ENCODE results near the gene JARID2. TPM values are rescaled to one million over a fixed set of nuclear protein-coding genes. Genes with fewer than 3 reads are reported as not detected.
A peak's percentile ranks its signal among the peaks of the same experiment; 100 is the strongest.

The JARID2 gene
- total and polyA plus RNA-seq, 11 donors: 3.5 to 12.2 (median 7.5) TPM

DNA sequence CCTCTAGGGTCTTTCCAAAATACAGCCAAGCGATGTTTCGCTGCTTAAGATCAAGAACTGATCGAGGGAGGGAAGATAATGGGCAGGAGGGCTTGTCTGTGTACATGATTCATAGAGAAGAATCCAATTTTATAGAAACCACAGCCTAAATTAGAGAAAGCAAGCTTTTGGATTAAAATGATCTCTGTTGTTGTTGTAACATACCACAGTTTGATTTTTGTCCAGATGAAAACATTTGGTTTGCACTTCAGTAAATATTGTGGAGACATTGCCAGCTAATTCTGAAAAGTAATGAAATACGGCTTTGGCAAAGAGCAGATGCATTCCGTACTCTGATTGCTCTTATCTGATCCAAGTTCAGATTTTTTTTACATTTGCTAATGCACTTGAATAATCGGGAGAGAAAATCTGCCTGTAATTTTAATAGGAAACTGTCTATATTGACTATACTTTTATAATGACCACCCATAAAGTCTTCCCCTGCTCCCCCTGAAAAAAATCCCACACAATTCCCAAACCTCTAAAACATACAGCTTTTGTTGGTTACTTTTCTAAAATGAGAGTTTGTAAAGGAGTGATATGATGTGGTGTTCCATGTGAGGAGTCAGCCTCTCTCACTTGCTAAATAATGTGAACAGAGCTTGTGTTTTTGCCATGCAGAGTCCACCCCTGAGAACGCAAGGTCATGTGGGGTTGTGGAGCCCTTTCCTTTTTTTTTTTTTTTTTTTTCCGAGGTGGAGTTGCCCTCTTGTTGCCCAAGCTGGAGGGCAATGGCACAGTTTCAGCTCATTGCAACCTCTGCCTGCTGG, 217.1 kb downstream of the JARID2 start:
- intact Hi-C loops (cut with DNase I): no loop called here
- ATAC-seq (no peak), DNase-seq (no peak)
- no peaks in the 10 kb centered on the region for H3K27me3 ChIP-seq
- no peaks in the 10 kb centered on the region for H3K36me3 ChIP-seq
- H3K4me1 ChIP-seq: peaks cover 0 to 43% (median 24%) of the 10 kb centered on the region in 12 donors
- no peak overlapping the region for H3K27ac ChIP-seq
- H3K4me3 ChIP-seq: no peak overlapping the region
- no peak for TF ChIP-seq POLR2A (IDR thresholded peaks at IDR 0.05)
- TF ChIP-seq, protein P1, sequence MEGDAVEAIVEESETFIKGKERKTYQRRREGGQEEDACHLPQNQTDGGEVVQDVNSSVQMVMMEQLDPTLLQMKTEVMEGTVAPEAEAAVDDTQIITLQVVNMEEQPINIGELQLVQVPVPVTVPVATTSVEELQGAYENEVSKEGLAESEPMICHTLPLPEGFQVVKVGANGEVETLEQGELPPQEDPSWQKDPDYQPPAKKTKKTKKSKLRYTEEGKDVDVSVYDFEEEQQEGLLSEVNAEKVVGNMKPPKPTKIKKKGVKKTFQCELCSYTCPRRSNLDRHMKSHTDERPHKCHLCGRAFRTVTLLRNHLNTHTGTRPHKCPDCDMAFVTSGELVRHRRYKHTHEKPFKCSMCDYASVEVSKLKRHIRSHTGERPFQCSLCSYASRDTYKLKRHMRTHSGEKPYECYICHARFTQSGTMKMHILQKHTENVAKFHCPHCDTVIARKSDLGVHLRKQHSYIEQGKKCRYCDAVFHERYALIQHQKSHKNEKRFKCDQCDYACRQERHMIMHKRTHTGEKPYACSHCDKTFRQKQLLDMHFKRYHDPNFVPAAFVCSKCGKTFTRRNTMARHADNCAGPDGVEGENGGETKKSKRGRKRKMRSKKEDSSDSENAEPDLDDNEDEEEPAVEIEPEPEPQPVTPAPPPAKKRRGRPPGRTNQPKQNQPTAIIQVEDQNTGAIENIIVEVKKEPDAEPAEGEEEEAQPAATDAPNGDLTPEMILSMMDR (IDR thresholded peaks at IDR 0.05): no peak
- H3K9me3 ChIP-seq: no peaks in the 10 kb centered on the region
- 46 to 56% (median 52%) methylated on average over 8 of the region's 8 CpGs for WGBS, 4 donors

DNA sequence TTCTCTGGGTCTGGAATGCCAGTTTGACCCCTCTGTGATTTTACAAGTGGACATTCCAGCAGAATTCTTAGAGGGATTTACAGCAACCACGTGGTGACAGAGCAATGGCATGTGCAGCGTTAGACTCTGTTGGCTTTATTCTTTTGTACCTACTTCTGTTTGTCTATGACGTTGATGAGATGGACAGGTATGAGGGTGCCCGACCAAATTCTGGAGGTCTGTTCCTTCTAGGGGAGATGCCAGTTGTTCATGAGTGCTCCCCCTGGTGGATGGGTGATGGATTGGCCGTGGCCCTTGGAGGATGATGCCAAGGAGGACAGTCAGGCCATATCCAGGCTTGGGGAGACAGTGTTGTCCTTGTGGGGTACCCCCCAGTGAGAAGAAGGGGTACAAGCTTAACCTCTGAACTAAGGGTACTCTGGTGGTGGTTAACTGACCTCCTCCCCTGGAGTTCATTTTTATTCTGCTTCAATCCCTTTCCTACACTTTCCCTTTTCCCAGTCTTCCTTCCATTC, 218.4 kb downstream of the JARID2 start:
- no peak for TF ChIP-seq POLR2A (IDR thresholded peaks at IDR 0.05)
- TF ChIP-seq, protein P1 (IDR thresholded peaks at IDR 0.05): peak; percentile 32 to 65 (median 50)
- WGBS, 4 donors: 83 to 87% (median 85%) methylated on average over 5 of the region's 5 CpGs
- no peak overlapping the region for H3K27ac ChIP-seq
- ATAC-seq: peak in 3 of 4 donors; percentile 26 to 51 (median 49)
- H3K27me3 ChIP-seq: no peaks in the 10 kb centered on the region
- peak in 1 of 5 donors; percentile 34 for DNase-seq
- H3K36me3 ChIP-seq: peaks cover 0 to 9% (median 6%) of the 10 kb centered on the region in 9 donors
- no peak overlapping the region for H3K4me3 ChIP-seq
- peaks cover 0 to 30% (median 16%) of the 10 kb centered on the region in 12 donors for H3K4me1 ChIP-seq
- intact Hi-C loops (cut with DNase I): no loop called here
- H3K9me3 ChIP-seq: no peaks in the 10 kb centered on the region

DNA sequence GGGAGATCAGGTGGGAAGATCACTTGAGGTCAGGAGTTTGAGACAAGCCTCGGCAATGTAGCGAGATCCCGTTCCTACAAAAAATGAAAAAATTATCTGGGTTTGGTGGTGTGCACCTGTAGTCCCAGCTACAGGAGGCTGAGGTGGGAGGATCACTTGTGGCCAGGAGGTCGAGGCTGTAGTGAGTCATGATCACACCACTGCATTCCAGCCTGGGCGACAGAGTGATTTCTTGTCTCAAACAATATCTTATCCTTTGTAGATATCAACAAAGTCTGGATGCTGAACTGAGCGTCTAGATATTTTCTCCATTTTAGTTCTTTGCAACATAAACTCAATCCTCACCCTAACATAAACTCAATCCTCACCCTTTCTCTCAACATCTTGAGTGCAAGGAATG, 219.3 kb downstream of the JARID2 start:
- no peak for TF ChIP-seq POLR2A (IDR thresholded peaks at IDR 0.05)
- TF ChIP-seq, protein P1 (IDR thresholded peaks at IDR 0.05): no peak
- intact Hi-C loops (cut with DNase I): no loop called here
- H3K27ac ChIP-seq: no peak overlapping the region
- 80 to 95% (median 89%) methylated on average over 6 of the region's 6 CpGs for WGBS, 4 donors
- H3K4me3 ChIP-seq: no peak overlapping the region
- no peak for DNase-seq
- no peak for ATAC-seq
- peaks cover 0 to 18% (median 9%) of the 10 kb centered on the region in 9 donors for H3K36me3 ChIP-seq
- no peaks in the 10 kb centered on the region for H3K27me3 ChIP-seq
- no peaks in the 10 kb centered on the region for H3K9me3 ChIP-seq
- H3K4me1 ChIP-seq: peaks cover 0 to 21% (median 14%) of the 10 kb centered on the region in 12 donors

DNA sequence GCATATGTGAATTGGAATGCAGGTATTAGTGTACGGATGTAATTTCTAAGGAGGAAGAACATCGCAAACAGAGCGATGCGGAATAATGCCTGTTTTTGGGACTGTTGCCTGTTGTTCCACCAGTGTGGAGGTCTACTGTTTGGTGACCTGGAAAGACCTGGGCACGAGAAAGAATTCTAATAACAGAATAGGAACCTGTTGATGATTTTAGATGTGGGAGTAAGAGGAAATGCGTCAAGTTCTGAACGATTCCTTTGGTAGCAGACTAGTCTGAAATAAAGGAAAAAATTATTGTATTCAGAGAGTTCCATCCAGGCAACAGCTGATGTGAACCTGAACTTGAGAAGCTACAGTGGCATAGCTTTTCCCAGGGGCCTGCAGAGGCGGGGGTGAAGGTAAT, 224.9 kb downstream of the JARID2 start:
- peak in 1 of 4 donors; percentile 40 for ATAC-seq
- TF ChIP-seq POLR2A (IDR thresholded peaks at IDR 0.05): no peak
- TF ChIP-seq, protein P1 (IDR thresholded peaks at IDR 0.05): no peak
- Histone ChIP-seq H3K36me3 (peaks cover 0 to 31% (median 11%) of the 10 kb centered on the region in 9 donors), H3K27me3 (no peaks in the 10 kb centered on the region), H3K9me3 (no peaks in the 10 kb centered on the region), H3K4me3 (no peak overlapping the region), H3K27ac (peak overlapping the region in 3 of 12 donors; percentile 14 to 29 (median 26)), H3K4me1 (peaks cover 7 to 52% (median 24%) of the 10 kb centered on the region in 12 donors)
- no peak for DNase-seq
- 69 to 81% (median 75%) methylated on average over 8 of the region's 8 CpGs for WGBS, 4 donors
- intact Hi-C loops (cut with DNase I): loop anchor here in 1 of 10 donors (10.0 kb wide), 1 partner anchor 596 kb away; no protein-coding TSS in a partner anchor

Data from heart left ventricle (tissue), 16 donors.